CD14-positive monocyte (primary cell): ENCODE data around the gene PTF1A. TPM values are rescaled to one million over a fixed set of nuclear protein-coding genes. Genes with fewer than 3 reads are reported as not detected.

Experiments
- polyA plus RNA-seq, 3 donors: library from polyadenylated mRNA; depleted of rRNA in 1 of 3; unstranded in 2 of 3; stranded (reverse) in 1 of 3; fragments of 300-500 nt in 2 of 3; fragments of >200 nt in 1 of 3; fragmentation: Illumina TruSeq in 2 of 3; gene quantifications; 1 replicate in 2 of 3; 2 replicates in 1 of 3; pipeline ENCODE4 v1.2.3, GENCODE V29; 2012 to 2021
- small RNA-seq: library from RNA; depleted of rRNA; stranded (forward); fragments of <200 nt; gene quantifications from one replicate; pipeline ENCODE3, GENCODE V24; 2012; ENCODE audit warnings: low read depth; ENCODE audit not compliant: insufficient read length

The PTF1A gene
- polyA plus RNA-seq, 3 donors: not detected

Small RNA genes lying within 50 kb of the gene (small RNA-seq; reads per million reads assigned to genes)
- gene RF00561: not detected

Other genes starting within 250 kb of the PTF1A start
- gene MSRB2, start 96.7 kb upstream of the PTF1A start, polyA plus RNA-seq: 10 to 100 TPM; 19.7 to 37.3 (median 31.6) TPM
- not detected for gene C10orf67, start 152.5 kb downstream of the PTF1A start, polyA plus RNA-seq
- gene OTUD1, start 246.8 kb downstream of the PTF1A start, polyA plus RNA-seq: 10 to 100 TPM; 18.8 to 81.0 (median 24.5) TPM